Measurements from ENCODE around the gene DENND1C. TPM values are rescaled to one million over a fixed set of nuclear protein-coding genes. Genes with fewer than 3 reads are reported as not detected.

Gene DENND1C
- total and polyA plus RNA-seq, 9 of the 15 experiments (the other 6 are each of a cell fraction or from before 2014, with no cell fraction given), result 0.03 to 1.2 (median 0.32) TPM; not detected in 1

DNA sequence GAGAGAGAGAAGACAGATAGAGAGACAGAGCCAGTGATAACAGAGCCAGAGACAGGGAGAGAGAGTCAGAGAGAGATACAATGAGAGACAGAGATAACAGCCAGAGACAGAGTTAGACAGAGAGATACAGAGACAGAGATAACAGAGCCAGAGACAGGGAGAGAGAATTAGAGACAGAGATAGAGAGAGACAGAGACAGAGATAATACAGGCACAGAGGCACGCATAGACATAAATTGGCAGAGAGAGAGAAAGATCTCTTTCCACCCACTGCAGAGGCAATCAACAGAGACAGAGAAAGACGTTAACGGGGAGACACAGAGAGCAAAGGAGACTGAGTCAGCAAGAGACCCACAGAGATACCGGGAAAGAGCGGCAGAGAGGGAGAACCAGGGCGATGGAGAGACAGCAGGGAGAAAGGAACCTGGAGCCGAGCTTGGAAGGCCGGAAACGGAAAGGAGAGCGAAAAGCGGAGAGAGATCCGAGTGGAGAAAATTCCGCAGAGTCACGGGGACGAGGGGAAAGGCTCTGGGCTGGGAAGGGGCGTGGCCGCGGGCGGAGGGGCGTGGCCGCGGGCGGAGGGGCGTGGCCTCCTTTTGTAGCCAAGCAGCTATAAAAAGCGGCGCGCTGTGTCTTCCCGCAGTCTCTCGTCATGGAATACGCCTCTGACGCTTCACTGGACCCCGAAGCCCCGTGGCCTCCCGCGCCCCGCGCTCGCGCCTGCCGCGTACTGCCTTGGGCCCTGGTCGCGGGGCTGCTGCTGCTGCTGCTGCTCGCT lies 49.0 kb upstream of the DENND1C start, which contains the start of gene TNFSF9 (continued):
- TF ChIP-seq ZNF398 (CRISPR knock-in tag; IDR thresholded peaks at IDR 0.05) (no peak), ZSCAN32 (CRISPR knock-in tag; IDR thresholded peaks at IDR 0.05) (no peak), RHOXF2B (CRISPR knock-in tag; conservative IDR thresholded peaks at IDR 0.05) (no peak), ETV6 (IDR thresholded peaks at IDR 0.05; ENCODE audit: borderline replicate concordance in 1 of 2, low read depth in 2 of 2, low read length in 1 of 2) (0 out of 4 replicates have a peak, but pooled peaks of 1 of the 2 experiments have one; percentile 18), ETV6 (CRISPR knock-in tag; IDR thresholded peaks at IDR 0.05; ENCODE audit: borderline replicate concordance) (no peak), SP2 (IDR thresholded peaks at IDR 0.05; ENCODE audit: extremely low read depth, low read depth, low read length, poor library complexity, severe bottlenecking) (no peak), HDAC8 (tag; IDR thresholded peaks at IDR 0.05) (no peak), SIRT6 (IDR thresholded peaks at IDR 0.05; ENCODE audit: low read depth, low read length) (no peak), RAD51 (IDR thresholded peaks at IDR 0.05; ENCODE audit: borderline replicate concordance, low read depth) (peak; percentile 54; the same call in 1 of the 2 replicates), ZNF436 (CRISPR knock-in tag; IDR thresholded peaks at IDR 0.05) (no peak), NELFE (IDR thresholded peaks at IDR 0.05; ENCODE audit: insufficient read depth, insufficient read length) (peak; percentile 90), ZNF133 (CRISPR knock-in tag; IDR thresholded peaks at IDR 0.05) (no peak), THRAP3 (IDR thresholded peaks at IDR 0.05; ENCODE audit: borderline replicate concordance) (peak; percentile 83; the same call in 1 of the 2 replicates), TGIF2 (CRISPR knock-in tag; IDR thresholded peaks at IDR 0.05) (no peak)
- TF ChIP-seq, protein P1, sequence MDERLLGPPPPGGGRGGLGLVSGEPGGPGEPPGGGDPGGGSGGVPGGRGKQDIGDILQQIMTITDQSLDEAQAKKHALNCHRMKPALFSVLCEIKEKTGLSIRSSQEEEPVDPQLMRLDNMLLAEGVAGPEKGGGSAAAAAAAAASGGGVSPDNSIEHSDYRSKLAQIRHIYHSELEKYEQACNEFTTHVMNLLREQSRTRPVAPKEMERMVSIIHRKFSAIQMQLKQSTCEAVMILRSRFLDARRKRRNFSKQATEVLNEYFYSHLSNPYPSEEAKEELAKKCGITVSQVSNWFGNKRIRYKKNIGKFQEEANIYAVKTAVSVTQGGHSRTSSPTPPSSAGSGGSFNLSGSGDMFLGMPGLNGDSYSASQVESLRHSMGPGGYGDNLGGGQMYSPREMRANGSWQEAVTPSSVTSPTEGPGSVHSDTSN (CRISPR knock-in tag; IDR thresholded peaks at IDR 0.05; ENCODE audit: low read depth), result no peak
- TF ChIP-seq, protein P1 (tag; conservative IDR thresholded peaks at IDR 0.05; ENCODE audit: low read depth), result no peak
- TF ChIP-seq, protein P2, sequence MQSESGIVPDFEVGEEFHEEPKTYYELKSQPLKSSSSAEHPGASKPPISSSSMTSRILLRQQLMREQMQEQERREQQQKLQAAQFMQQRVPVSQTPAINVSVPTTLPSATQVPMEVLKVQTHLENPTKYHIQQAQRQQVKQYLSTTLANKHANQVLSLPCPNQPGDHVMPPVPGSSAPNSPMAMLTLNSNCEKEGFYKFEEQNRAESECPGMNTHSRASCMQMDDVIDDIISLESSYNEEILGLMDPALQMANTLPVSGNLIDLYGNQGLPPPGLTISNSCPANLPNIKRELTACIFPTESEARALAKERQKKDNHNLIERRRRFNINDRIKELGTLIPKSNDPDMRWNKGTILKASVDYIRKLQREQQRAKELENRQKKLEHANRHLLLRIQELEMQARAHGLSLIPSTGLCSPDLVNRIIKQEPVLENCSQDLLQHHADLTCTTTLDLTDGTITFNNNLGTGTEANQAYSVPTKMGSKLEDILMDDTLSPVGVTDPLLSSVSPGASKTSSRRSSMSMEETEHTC (IDR thresholded peaks at IDR 0.05), result peak; percentile 66; the same call in 1 of the 2 replicates

Measured in K562 (cell line).